K562 (cell line): ENCODE results near the gene M6PR. TPM values are rescaled to one million over a fixed set of nuclear protein-coding genes. Genes with fewer than 3 reads are reported as not detected.

Source experiments
- ARID2 ChIP-seq: fragments of 450-650 bp; IDR thresholded peaks from 2 replicates; pipeline ENCODE4 v1.6.1; 2017; ENCODE audit warnings: antibody characterized with exemption, mild to moderate bottlenecking
- ATF4 ChIP-seq: fragments of 450-650 bp; formaldehyde crosslinking; IDR thresholded peaks from 2 replicates; pipeline ENCODE4 v1.4.0; 2022; ENCODE audit warnings: mild to moderate bottlenecking, moderate library complexity
- BDP1 ChIP-seq: IDR thresholded peaks from 3 replicates; pipeline ENCODE4 v1.6.1; 2011; ENCODE audit not compliant: insufficient read length, insufficient read depth
- CBX3 ChIP-seq, 2 experiments: IDR thresholded peaks; 1 replicate in 1 of 2; 2 replicates in 1 of 2; pipeline ENCODE4 v1.6.1; 2012; ENCODE audit warnings: inconsistent platforms in 2 of 2, low read length in 2 of 2, borderline replicate concordance in 1 of 2, control low read depth in 1 of 2
- CHD1 ChIP-seq: fragments of 200-600 bp; sonication (generic); IDR thresholded peaks from one replicate; pipeline ENCODE4 v1.6.1; 2012; ENCODE audit warnings: mild to moderate bottlenecking, moderate library complexity, low read length, inconsistent platforms
- DDX20 ChIP-seq: fragments of 450-650 bp; IDR thresholded peaks from 2 replicates; pipeline ENCODE4 v1.6.1; 2016; ENCODE audit warnings: missing genetic modification characterization, low read depth, mild to moderate bottlenecking, missing compliant biosample characterization, moderate library complexity
- DNMT1 ChIP-seq: fragments of 450-650 bp; IDR thresholded peaks from 2 replicates; pipeline ENCODE4 v1.6.1; 2016; ENCODE audit warnings: antibody characterized with exemption, mild to moderate bottlenecking
- ELF4 ChIP-seq: fragments of 450-650 bp; formaldehyde crosslinking; IDR thresholded peaks from 2 replicates; pipeline ENCODE4 v1.4.0; 2022; ENCODE audit warnings: missing genetic modification characterization
- GABPB1 ChIP-seq: sonication (generic); formaldehyde crosslinking; IDR thresholded peaks from 2 replicates; pipeline ENCODE4 v1.8.0; 2022; ENCODE audit warnings: mild to moderate bottlenecking, missing genetic modification reagents
- HEY1 ChIP-seq: fragments of 250-450 bp; sonication (Bioruptor Pico); IDR thresholded peaks from 2 replicates; pipeline ENCODE4 v1.5.0; 2020; ENCODE audit warnings: mild to moderate bottlenecking, moderate library complexity, borderline replicate concordance
- MLX ChIP-seq, 2 experiments: fragments of 450-650 bp in 1 of 2; sonication (generic) in 1 of 2; formaldehyde crosslinking; conservative IDR thresholded peaks; 2 replicates each; pipeline versions ENCODE4 v1.4.0 to v1.8.1; 2020 to 2022; ENCODE audit warnings: mild to moderate bottlenecking in 1 of 2, missing genetic modification reagents in 1 of 2
- NFE2 ChIP-seq: IDR thresholded peaks from 2 replicates; pipeline ENCODE4 v1.6.1; 2014; ENCODE audit warnings: antibody characterized with exemption, low read depth
- NFE2L1 ChIP-seq: fragments of 450-650 bp; IDR thresholded peaks from 2 replicates; pipeline ENCODE4 v1.6.1; 2016; ENCODE audit warnings: missing genetic modification characterization, low read depth, mild to moderate bottlenecking, missing compliant biosample characterization, moderate library complexity, borderline replicate concordance
- OTX1 ChIP-seq: fragments of 450-650 bp; formaldehyde crosslinking; IDR thresholded peaks from 2 replicates; pipeline ENCODE4 v1.4.0; 2022; ENCODE audit warnings: mild to moderate bottlenecking
- PHB ChIP-seq: fragments of 250-450 bp; sonication (Bioruptor Pico); IDR thresholded peaks from 2 replicates; pipeline ENCODE4 v1.5.0; 2021
- RBM39 ChIP-seq: fragments of 200-400 bp; formaldehyde crosslinking; optimal IDR thresholded peaks from 2 replicates; pipeline ENCODE3; 2018; ENCODE audit warnings: low read depth, low read length
- SAFB2 ChIP-seq: fragments of 200-400 bp; formaldehyde crosslinking; IDR thresholded peaks from 2 replicates; pipeline ENCODE4 v1.6.1; 2018; ENCODE audit warnings: borderline replicate concordance, low read length, low read depth, moderate library complexity; ENCODE audit not compliant: severe bottlenecking
- SP1 ChIP-seq: sonication (generic); formaldehyde crosslinking; IDR thresholded peaks from 2 replicates; pipeline ENCODE4 v1.8.1; 2022; ENCODE audit warnings: mild to moderate bottlenecking, missing genetic modification reagents
- SRSF9 ChIP-seq: fragments of 200-400 bp; formaldehyde crosslinking; IDR thresholded peaks from 2 replicates; pipeline ENCODE4 v1.6.1; 2017; ENCODE audit warnings: low read depth, low read length, borderline replicate concordance
- TAL1 ChIP-seq: fragments of 450-650 bp; IDR thresholded peaks from 2 replicates; pipeline ENCODE4 v1.6.1; 2016; ENCODE audit warnings: mild to moderate bottlenecking
- TCF7 ChIP-seq: sonication (generic); IDR thresholded peaks from 2 replicates; pipeline ENCODE4 v1.6.1; 2016; ENCODE audit warnings: antibody characterized with exemption, borderline replicate concordance
- TRIM25 ChIP-seq: fragments of 450-650 bp; IDR thresholded peaks from 2 replicates; pipeline ENCODE4 v1.7.0; 2016; ENCODE audit warnings: borderline replicate concordance
- XRCC5 ChIP-seq: fragments of 200-400 bp; formaldehyde crosslinking; IDR thresholded peaks from 2 replicates; pipeline ENCODE4 v1.6.1; 2017; ENCODE audit warnings: low read depth, mild to moderate bottlenecking, low read length
- ZC3H8 ChIP-seq: fragments of 450-650 bp; IDR thresholded peaks from 2 replicates; pipeline ENCODE4 v1.6.1; 2017
- ZNF143 ChIP-seq: sonication (generic); formaldehyde crosslinking; IDR thresholded peaks from 2 replicates; pipeline ENCODE4 v1.9.0; 2022; ENCODE audit warnings: mild to moderate bottlenecking, missing genetic modification reagents
- ZNF785 ChIP-seq: fragments of 250-450 bp; sonication (Bioruptor Pico); IDR thresholded peaks from 2 replicates; pipeline ENCODE4 v1.4.0; 2020; ENCODE audit warnings: mild to moderate bottlenecking
- polyA plus RNA-seq, 8 experiments: library from polyadenylated mRNA; depleted of rRNA in 4 of 8; stranded (reverse) in 5 of 8; unstranded in 3 of 8; fragments of >200 nt; fragmentation: Nextera tagmentation in 2 of 8; fragmentation: Illumina TruSeq in 1 of 8; extraction: Ambion mirVana in 2 of 8; extraction: Trizol in 1 of 8; gene quantifications; 2 replicates each; pipeline versions ENCODE4 v1.2.1 to v1.2.3, GENCODE V29; 2011 to 2014; ENCODE audit warnings: inconsistent platforms in 1 of 8, missing spikeins in 1 of 8
- total RNA-seq, 7 experiments: library from RNA; depleted of rRNA in 6 of 7; stranded (reverse); fragments of >200 nt in 6 of 7; fragmentation: Illumina TruSeq in 2 of 7; extraction: Trizol in 2 of 7; gene quantifications; 2 replicates each; pipeline versions ENCODE4 v1.2.1 to v1.2.3, GENCODE V29; 2011 to 2021; ENCODE audit warnings: low replicate concordance in 1 of 7

The M6PR gene
- total and polyA plus RNA-seq, 9 of the 15 experiments (the other 6 are each of a cell fraction or from before 2014, with no cell fraction given), result 78.6 to 159 (median 112) TPM

GRCh38 chr12:8949342-8950220 is at the start of gene M6PR (continued):
- peak; percentile 81 for TF ChIP-seq SP1 (CRISPR knock-in tag)
- TF ChIP-seq NFE2, result no peak
- no peak for TF ChIP-seq TAL1
- no peak for TF ChIP-seq OTX1 (CRISPR knock-in tag)
- TF ChIP-seq ARID2, result no peak
- TF ChIP-seq CBX3 (IDR thresholded peaks at IDR 0.05; ENCODE audit: borderline replicate concordance in 1 of 2, low read length in 2 of 2), result peak in 1 of 2 experiments; percentile 13; a peak in 1 of 3 replicates
- TF ChIP-seq NFE2L1 (tag), result no peak
- no peak for TF ChIP-seq CHD1
- no peak for TF ChIP-seq MLX (CRISPR knock-in tag; conservative IDR thresholded peaks at IDR 0.05)
- peak; percentile 26; the same call in 1 of the 2 replicates for TF ChIP-seq ATF4 (CRISPR knock-in tag)
- TF ChIP-seq ZC3H8, result no peak
- no peak for TF ChIP-seq HEY1 (CRISPR knock-in tag)
- no peak for TF ChIP-seq ELF4 (CRISPR knock-in tag)
- no peak for TF ChIP-seq SAFB2
- TF ChIP-seq ZNF785 (CRISPR knock-in tag), result no peak
- no peak for TF ChIP-seq BDP1
- no peak for TF ChIP-seq TRIM25
- TF ChIP-seq SRSF9, result no peak
- TF ChIP-seq XRCC5, result no peak; the same call in 1 of the 2 replicates
- TF ChIP-seq DNMT1, result no peak
- peak; percentile 98 for TF ChIP-seq GABPB1 (CRISPR knock-in tag)
- TF ChIP-seq RBM39, result no peak
- TF ChIP-seq ZNF143 (CRISPR knock-in tag), result peak; percentile 91
- no peak for TF ChIP-seq TCF7
- no peak for TF ChIP-seq DDX20 (tag)
- TF ChIP-seq PHB (CRISPR knock-in tag), result no peak
